ENCODE data around the gene PRKN. TPM values are rescaled to one million over a fixed set of nuclear protein-coding genes. Genes with fewer than 3 reads are reported as not detected.

Gene PRKN
- total RNA-seq, 1 experiment from 2014 or later: 0.46 TPM

GRCh38 chr6:161630674-161631073 lies 1096.9 kb downstream of the PRKN start:
- Histone ChIP-seq H3K4me3 (ENCODE audit: low read depth in 2 of 2, low read length in 2 of 2) (no peak overlapping the region), H3K36me3 (ENCODE audit: control insufficient read depth, insufficient read depth, low read length) (no peaks in the 10 kb centered on the region), H3K4me1 (ENCODE audit: control insufficient read depth, insufficient read depth, low read length) (no peaks in the 10 kb centered on the region), H3K27ac (ENCODE audit: low read length) (no peak overlapping the region), H3K27me3 (ENCODE audit: control insufficient read depth, insufficient read depth, low read length) (no peaks in the 10 kb centered on the region), H3K9me3 (ENCODE audit: control insufficient read depth, insufficient read depth, low read depth, low read length) (no peaks in the 10 kb centered on the region)
- ATAC-seq (no peak), DNase-seq (ENCODE audit: low read depth, low spot score) (no peak)
- ChIA-PET CTCF (no interaction called here), POLR2A (no interaction called here)
- intact Hi-C loops (cut with micrococcal nuclease; ENCODE audit: unreplicated experiment) (no loop called here), in situ Hi-C loops (cut with HindIII; ENCODE audit: low pct_unique_long_range_greater_than_20kb, low sequenced_read_pairs) (no loop called here)
- no TSS peak for BruUV-seq (replicated peaks)
- TF ChIP-seq SIN3A (IDR thresholded peaks at IDR 0.05; ENCODE audit: borderline replicate concordance, insufficient read depth, low read depth, low read length) (no peak), POLR2AphosphoS5 (IDR thresholded peaks at IDR 0.05; ENCODE audit: low read depth, low read length) (no peak), REST (IDR thresholded peaks at IDR 0.05; ENCODE audit: insufficient read depth in 1 of 2, low read depth in 2 of 2, low read length in 1 of 2) (no peak), TCF7L2 (IDR thresholded peaks at IDR 0.05; ENCODE audit: low read depth, low read length) (no peak), CTCF (IDR thresholded peaks at IDR 0.05) (no peak)

GRCh38 chr6:161626132-161626676 lies 1101.4 kb downstream of the PRKN start:
- POLR2A ChIA-PET: no interaction called here
- no peaks in the 10 kb centered on the region for H3K27me3 ChIP-seq (ENCODE audit: control insufficient read depth, insufficient read depth, low read length)
- in situ Hi-C loops (cut with HindIII; ENCODE audit: low pct_unique_long_range_greater_than_20kb, low sequenced_read_pairs) (no loop called here), intact Hi-C loops (cut with micrococcal nuclease; ENCODE audit: unreplicated experiment) (no loop called here)
- no peak overlapping the region for H3K4me3 ChIP-seq (ENCODE audit: low read depth in 2 of 2, low read length in 2 of 2)
- ATAC-seq (no peak), DNase-seq (ENCODE audit: low read depth, low spot score) (no peak)
- no peaks in the 10 kb centered on the region for H3K9me3 ChIP-seq (ENCODE audit: control insufficient read depth, insufficient read depth, low read depth, low read length)
- CTCF ChIA-PET: no interaction called here
- no peak overlapping the region for H3K27ac ChIP-seq (ENCODE audit: low read length)
- no peak for TF ChIP-seq REST (IDR thresholded peaks at IDR 0.05; ENCODE audit: insufficient read depth in 1 of 2, low read depth in 2 of 2, low read length in 1 of 2)
- TF ChIP-seq CTCF (IDR thresholded peaks at IDR 0.05): no peak
- no peak for TF ChIP-seq SIN3A (IDR thresholded peaks at IDR 0.05; ENCODE audit: borderline replicate concordance, insufficient read depth, low read depth, low read length)
- no peak for TF ChIP-seq TCF7L2 (IDR thresholded peaks at IDR 0.05; ENCODE audit: low read depth, low read length)
- TF ChIP-seq POLR2AphosphoS5 (IDR thresholded peaks at IDR 0.05; ENCODE audit: low read depth, low read length): no peak
- no peaks in the 10 kb centered on the region for H3K4me1 ChIP-seq (ENCODE audit: control insufficient read depth, insufficient read depth, low read length)
- no TSS peak for BruUV-seq (replicated peaks)
- no peaks in the 10 kb centered on the region for H3K36me3 ChIP-seq (ENCODE audit: control insufficient read depth, insufficient read depth, low read length)
